ENCODE measurements around the gene HOXD10.

The HOXD10 gene

DNA sequence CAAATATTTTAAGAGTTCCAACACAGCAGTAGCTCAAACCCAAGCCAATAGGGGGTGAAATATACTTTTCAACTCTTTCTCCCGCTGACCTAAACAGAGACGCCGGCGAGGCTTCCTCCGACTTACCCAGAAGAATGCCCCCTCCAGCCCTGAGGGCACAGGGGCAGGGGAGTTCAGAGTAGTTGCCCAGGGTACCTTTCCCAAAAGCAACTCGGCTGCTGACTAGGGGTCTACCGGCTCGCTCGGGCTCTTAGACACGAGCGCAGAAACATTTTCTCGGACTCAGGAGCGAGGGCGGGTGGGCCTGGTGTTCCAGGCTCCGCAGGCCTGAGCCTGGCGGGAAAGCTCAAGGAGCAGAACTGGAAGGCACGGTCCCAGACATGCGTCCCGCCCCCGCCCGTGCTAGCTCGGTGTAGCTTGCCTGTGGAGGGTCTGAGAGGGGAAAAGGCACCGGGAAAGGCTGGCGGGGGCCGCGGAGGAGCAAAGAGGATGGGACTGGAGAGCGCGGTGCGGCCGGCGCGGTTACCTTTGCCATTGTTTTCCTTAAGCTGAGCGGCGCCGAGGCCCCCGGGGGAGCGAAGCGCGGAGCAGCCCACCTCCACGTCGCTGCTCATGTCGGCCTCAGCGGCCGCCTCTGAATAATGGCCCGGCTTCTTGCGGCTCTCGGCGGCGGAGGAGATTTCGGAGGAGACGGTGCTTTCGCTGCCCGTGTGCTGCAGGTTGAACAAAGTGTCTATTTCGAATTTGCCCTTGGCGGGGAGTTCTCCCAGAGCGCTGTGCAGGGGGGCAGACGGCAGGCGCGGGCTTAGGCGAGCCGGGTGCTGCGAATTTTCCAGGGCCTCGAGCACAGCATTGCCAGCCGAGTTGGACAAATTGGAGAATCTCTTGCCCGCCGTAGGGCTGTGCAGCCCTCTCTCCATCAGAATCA, 33.5 kb upstream of the HOXD10 start:
- DNase-seq: no peak

GRCh38 chr2:176083796-176084261, 32.7 kb upstream of the HOXD10 start, which contains the start of gene EVX2:
Gene EVX2 (minus strand): TSS chr2:176083962. CDS start chr2:176083776, 186 bp downstream.
- no peak for DNase-seq

DNA sequence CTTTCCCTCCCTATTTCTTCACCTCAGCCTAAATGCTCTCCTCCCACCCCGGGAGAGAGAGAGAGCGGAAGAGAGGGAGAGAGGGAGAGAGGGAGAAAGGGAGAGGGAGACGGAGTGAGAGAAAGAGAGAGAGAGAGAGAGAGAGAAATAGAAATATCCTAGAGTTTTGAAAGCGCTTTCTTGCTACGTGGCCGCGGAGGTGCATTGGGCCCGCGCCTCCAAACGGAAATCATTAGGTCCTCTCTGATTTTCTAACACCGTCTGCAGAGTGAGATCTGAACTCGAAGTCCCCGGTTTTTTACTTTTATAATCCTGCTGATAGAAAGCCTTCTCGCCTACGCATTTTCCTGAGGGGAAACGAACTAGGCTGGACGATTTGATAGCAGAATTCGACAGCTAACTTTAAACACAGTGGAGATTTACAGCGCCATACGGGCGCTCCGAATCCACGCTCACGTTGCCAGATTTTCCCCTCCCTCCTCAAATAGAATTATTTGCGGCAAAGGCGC, 31.9 kb upstream of the HOXD10 start:
- no peak for DNase-seq

- no peak for DNase-seq
Measured at GRCh38 chr2:176085120-176085788, 31.3 kb upstream of the HOXD10 start.

DNA sequence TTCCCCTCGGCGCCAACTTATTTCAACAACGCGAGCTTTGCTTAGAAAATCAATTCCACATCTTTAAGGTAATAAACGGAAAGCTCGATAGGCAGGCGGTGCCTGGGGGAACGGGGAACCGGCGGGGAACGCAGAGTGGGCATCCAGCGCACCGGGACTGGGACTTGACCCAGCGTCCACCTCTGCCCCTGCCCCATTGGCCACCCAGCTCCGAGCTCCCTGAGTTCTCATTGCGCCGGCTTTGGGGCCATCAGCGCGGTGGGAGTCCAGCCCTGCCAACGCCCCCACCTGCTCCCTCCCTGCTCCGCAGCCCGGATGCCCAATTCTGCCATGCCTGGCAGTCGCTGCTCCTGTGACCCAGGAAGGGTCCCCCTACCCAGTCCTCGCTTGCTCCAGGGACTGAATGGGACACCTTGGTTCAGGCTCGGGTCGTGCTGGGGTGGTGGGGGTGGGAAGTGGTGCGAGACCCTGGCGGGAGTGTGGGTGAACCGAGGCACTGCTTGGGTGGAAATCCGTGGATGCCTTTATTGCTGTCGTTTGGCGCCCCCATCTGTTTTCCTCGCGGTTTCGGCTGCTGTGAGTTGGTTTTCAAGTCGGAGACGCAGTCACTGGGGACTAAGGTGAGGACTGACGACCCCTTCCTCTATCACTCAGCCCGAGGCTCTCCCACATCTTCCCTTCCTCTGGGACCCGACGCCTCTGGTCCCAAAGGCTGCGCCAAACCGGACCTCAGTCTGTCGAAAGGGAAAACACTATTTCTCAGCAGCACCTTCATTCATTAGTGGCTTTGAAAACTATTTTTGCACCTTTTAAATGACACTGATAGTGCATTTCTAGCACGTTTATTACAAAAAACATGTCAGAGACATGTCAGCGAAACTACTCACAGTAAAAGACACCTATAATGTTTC, 30.5 kb upstream of the HOXD10 start:
- no peak for DNase-seq

GRCh38 chr2:176087330-176088047, 29.1 kb upstream of the HOXD10 start:
- no peak for DNase-seq

DNA sequence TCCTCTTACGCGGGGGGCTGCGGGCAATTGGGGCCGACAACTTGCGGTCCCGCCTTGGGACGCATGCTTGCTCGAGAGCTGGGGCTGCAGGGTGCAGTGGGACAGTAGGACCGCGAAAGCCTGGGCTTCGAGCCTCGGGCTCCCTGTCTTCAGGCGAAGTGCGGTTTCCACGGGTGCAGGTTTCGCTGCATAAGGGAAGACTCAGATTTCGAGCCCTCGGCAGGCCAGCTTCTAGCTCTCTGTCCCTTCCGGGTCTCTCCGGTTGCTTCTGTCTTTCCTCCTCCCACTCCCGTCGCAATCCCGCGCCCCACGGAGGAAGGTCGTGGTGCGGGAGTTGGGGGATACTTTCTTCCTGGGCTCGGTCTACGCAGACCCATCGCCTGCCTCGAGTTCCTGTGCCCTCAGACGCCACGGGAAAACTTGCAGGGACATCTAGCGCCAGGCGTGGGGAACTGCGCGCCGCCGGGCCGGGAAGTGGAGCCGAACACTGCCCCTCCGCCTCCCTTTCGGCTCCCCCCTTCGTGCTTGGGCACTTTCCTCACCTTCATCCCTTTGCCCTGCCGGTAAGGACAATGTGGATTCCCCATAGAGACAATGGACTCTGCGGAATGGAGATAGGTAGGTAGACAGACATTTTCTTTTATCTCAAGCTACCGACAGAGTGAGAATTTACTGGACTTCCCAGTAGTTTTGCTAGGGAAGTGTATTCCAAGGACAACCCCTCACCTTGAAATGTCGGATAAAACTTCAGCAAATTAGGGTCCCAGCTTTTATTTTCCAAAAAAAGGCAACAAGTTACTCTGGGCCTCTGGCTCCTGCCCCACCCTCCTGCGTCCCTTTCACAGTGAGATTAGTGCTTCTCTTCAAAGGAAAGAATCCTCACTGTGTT, 28.3 kb upstream of the HOXD10 start:
- no peak for DNase-seq

DNA sequence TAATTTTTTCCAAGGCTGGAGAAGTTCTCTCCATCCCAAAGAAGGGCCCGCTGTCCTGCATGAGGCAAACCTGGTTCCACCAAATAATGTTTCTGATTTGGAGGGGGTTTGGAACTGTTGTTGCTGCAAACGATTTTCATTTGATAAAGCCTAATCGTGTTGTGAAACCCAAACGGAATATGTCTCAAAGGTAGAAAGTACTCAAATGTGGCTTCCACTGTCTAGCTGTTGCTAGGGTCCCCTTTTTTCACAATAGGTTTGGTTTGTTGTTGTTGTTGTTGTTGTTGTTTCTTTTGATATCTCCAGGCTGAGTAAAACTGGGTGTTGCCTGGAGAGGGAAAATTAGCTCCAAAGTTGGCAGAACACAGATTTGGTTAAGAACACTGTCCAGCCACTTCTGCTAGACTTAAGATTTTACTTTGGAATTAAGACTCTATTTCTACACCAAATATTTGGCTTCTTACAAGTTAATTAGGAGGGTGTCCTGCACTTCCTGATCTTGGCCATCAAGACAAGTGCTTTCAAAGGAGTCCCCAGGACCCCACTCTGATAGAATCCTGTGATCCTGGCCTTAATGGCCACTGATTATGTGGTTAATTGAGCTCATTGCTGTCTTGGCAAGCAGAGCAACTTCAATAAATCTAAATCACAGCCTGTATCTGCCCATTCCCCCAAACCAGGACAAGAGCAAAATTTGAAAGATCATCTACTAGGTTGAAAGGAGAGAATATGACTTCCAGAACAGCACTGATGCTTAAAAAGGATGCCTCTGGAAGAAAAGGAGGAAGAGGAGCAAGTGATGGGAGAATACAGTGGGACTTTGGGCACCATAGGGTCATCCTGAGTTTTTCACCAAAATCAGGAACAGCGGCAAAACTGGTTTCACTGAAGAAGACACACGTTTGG, 27.4 kb upstream of the HOXD10 start:
- DNase-seq: no peak

DNA sequence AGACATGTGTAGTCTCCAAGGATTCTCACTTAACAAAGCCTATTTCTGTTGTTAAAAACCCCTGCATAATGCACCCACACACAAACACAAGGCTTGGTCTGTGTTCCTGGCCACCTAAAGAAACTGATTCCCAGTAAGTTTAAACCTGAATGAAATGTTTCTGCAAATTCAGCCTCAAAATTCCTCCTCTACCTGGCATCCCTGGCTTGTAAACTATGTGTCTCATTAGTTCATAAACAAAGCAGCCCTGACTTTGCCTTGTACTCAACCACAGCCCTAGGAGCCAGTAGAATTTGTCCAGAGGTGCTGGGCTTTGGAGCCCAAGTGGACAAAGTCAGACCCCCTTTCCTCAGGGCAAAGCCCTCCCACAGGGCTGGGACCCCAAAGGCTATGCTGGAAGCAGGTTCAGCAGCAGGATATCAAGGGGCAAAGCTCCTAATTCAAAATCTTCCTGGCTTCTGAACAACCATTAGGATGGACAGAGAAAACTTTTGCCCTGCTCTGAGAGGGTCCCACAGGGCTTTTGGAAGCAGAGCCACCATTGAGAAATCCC, 26.7 kb upstream of the HOXD10 start:
- no peak for DNase-seq

GRCh38 chr2:176090862-176091261, 25.7 kb upstream of the HOXD10 start:
- no peak for DNase-seq

DNA sequence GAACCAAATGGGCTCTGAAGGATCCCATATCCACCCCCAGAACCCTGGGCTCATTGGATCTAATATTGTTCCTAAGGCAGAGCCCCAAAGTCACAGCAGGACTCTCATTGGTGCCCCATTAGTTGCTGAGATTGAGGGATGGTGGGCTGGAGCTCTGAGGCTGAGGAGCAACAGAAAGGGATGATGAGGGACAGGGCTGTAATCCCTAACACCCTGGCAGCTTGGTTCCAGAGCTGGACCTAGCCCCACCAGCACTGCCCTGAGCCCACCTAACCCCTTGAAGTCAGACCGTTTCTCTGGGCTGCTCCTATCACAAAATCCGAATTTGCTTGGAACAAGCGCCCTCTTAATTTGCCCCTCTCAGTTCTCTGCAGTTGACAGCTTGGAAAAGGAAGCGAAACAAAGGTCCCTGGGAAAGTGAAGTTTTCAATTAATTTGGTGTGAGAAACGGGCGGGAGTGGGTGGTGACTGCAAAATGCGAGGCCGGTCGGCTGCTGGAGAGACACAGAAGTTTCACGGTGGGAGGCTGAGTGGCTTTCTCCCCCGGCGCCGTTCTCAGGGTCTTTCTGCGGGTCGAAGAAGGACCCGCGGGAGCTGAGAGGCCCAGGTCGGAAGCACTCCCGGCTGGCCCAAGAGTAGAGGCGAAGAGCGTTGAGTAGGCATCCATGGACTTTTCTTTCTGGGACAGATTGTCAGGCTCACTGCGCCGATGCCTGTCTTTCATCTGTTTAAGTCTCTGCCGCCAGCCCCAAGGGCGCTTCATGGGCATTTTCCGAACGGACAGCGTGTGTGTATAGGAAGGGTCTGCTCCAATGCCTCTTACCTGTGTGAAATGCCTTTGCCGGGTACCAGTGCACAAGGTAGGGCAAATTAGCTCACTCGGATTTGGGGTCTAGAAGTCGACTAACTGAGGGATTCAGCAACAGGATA, 25.0 kb upstream of the HOXD10 start:
- no peak for DNase-seq

DNA sequence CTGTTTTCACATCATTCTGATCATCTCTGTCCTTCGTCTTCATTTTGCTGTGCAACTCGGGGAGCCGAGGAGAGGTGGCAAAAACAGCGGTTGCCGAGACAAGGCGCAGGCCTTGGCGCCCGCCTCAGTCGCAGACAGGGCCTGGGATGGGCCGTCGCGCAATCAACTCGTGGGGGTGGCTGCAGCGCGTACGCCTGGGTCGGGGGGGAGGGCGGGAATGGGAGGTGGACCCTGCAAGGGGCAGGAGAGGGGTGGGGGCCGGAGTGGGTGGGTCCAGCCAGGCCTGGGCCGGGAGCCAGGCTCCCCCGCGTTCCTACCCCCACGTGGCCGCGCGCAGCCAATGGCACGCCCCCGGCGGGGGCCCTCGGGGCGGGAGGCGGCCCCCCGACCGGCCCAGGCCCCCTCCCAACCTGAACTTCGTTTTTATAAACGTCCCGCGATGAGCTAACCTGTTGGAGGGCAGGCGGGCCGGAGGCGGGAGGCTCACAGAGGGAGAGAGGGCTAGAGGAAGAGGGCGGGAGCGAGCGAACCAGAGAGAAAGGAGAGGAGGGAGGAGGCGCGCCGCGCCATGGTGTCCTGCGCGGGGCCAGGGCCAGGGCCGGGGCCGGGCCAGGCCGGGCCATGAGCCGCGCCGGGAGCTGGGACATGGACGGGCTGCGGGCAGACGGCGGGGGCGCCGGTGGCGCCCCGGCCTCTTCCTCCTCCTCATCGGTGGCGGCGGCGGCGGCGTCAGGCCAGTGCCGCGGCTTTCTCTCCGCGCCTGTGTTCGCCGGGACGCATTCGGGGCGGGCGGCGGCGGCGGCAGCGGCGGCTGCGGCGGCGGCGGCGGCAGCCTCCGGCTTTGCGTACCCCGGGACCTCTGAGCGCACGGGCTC, 24.1 kb upstream of the HOXD10 start, which contains the start of gene HOXD13:
HOXD13 (plus strand) TSS at position 452 of the 875 bp plus-strand sequence; CDS start at position 622, 170 bp downstream.
- DNase-seq: no peak

GRCh38 chr2:176093145-176093897, 23.3 kb upstream of the HOXD10 start:
- DNase-seq: no peak

DNA sequence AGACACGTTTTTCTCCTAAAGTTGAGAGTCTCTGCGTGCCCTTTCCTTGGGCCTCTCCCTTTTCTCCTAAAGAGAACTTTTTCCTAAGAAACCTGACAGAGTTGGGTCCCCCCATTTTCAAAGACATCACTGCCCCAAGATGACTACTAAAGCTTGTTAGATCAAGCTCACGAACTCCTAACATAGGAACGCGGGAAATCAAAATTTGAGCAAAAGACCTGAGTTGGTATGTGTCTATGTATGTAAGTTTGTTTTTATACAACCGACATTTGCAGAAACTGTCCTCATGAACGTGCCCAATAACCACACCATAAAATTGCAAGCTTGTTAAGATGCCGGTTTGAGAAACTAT, 22.7 kb upstream of the HOXD10 start:
- no peak for DNase-seq

DNA sequence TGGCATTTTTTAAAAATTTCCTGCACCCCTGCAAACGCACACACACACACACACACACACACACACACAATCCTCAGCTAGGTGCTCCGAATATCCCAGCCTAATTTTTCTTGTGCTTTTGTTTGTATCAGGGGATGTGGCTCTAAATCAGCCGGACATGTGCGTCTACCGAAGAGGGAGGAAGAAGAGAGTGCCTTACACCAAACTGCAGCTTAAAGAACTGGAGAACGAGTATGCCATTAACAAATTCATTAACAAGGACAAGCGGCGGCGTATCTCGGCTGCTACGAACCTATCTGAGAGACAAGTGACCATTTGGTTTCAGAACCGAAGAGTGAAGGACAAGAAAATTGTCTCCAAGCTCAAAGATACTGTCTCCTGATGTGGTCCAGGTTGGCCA, 22.2 kb upstream of the HOXD10 start:
- no peak for DNase-seq

DNA sequence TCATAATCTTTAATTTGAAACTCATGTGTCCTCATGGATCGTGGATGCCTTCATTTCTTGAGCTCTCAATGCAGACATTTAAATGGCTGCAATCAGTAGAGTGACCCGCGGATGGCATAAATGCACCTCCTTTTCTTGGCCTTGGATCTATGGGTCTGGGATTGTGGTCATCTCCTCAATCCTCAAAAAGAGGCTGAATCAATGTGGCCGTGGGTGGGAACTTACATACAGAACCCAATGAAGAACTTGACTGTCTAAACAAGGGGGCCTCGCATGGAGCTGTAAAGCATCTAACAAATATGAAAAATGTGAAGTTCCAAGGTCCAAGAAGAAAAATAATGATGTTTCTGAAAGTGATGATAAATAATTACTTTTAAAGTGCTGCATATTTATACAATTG, 21.2 kb upstream of the HOXD10 start:
- DNase-seq: no peak

All from cerebellar nuclear complex (tissue), 1 donor.